ENCODE data around the gene SNX9.

- TF ChIP-seq POLR2A (IDR thresholded peaks at IDR 0.05) (no peak), CTCF (IDR thresholded peaks at IDR 0.05) (no peak)
These were observed 44.1 kb downstream of the SNX9 start for GRCh38 chr6:157867155-157867559.

All from upper lobe of left lung (tissue), 4 donors.